Esophagus muscularis mucosa (tissue), 4 donors: ENCODE data around the gene FIGLA. TPM values are rescaled to one million over a fixed set of nuclear protein-coding genes. Genes with fewer than 3 reads are reported as not detected.

Experiments
- DNase-seq: peaks from one replicate; pipeline ENCODE4 v3.0.0-alpha.2; 2017; ENCODE audit errors: extremely low spot score
- H3K27ac ChIP-seq, 4 donors: fragments of 200-600 bp; sonication (generic); replicated peaks in 1 of 4; 1 replicate in 3 of 4; 2 replicates in 1 of 4; pipeline ENCODE4 v1.5.1; 2016 to 2019; ENCODE audit warnings: mild to moderate bottlenecking in 1 of 4
- H3K27me3 ChIP-seq, 4 donors: fragments of 200-600 bp; sonication (generic); one replicate each; pipeline versions ENCODE4 v1.5.1 to v1.6.0; 2016 to 2019
- H3K36me3 ChIP-seq, 4 donors: fragments of 200-600 bp; sonication (generic); one replicate each; pipeline ENCODE4 v1.5.1; 2016 to 2019
- H3K4me1 ChIP-seq, 4 donors: fragments of 200-600 bp; sonication (generic); one replicate each; pipeline ENCODE4 v1.5.1; 2016 to 2019
- H3K4me3 ChIP-seq, 4 donors: fragments of 200-600 bp; sonication (generic); 1 replicate in 2 of 4; 2 replicates in 2 of 4; pipeline ENCODE4 v1.5.1; 2016 to 2019; ENCODE audit warnings: mild to moderate bottlenecking in 4 of 4, moderate library complexity in 1 of 4
- H3K9me3 ChIP-seq, 4 donors: fragments of 200-600 bp; sonication (generic); 1 replicate in 3 of 4; 2 replicates in 1 of 4; pipeline ENCODE4 v1.5.1; 2016 to 2019
- CTCF ChIP-seq, 3 experiments: fragments of 200-600 bp in 2 of 3; fragments of 450-650 bp in 1 of 3; sonication (generic) in 2 of 3; IDR thresholded peaks; one replicate each; pipeline ENCODE4 v1.5.1; 2017 to 2019; ENCODE audit warnings: antibody characterized with exemption in 3 of 3, mild to moderate bottlenecking in 2 of 3, moderate library complexity in 1 of 3
- EP300 ChIP-seq: sonication (generic); formaldehyde crosslinking; IDR thresholded peaks from one replicate; pipeline ENCODE4 v1.6.1; 2017; ENCODE audit warnings: antibody characterized with exemption
- POLR2A ChIP-seq: fragments of 450-650 bp; IDR thresholded peaks from one replicate; pipeline ENCODE4 v1.6.1; 2017; ENCODE audit warnings: antibody characterized with exemption, moderate library complexity, mild to moderate bottlenecking, low read depth
- POLR2AphosphoS5 ChIP-seq, 2 donors: sonication (generic); formaldehyde crosslinking; IDR thresholded peaks; one replicate each; pipeline ENCODE4 v1.6.1; 2017; ENCODE audit warnings: antibody characterized with exemption in 2 of 2
- WGBS: methylation state at CpG from one replicate; pipeline ENCODE4 v1.1.5; 2018; 5-methylcytosine and 5-hydroxymethylcytosine counted together
- intact Hi-C: fragments of 100-400 bp; cut with DNase I; formaldehyde crosslinking; loops from one replicate; pipeline ENCODE4 v1.15.1; 2023
- total RNA-seq, 4 donors: library from RNA; depleted of rRNA; stranded (reverse); fragments of >200 nt; gene quantifications; one replicate each; pipeline versions ENCODE4 v1.1.0 to v1.2.1, GENCODE V29; 2016

The FIGLA gene
- total RNA-seq, 4 donors from 2014 or later, result not detected

- WGBS, result 57% methylated on average over 1 of the region's 1 CpG
- intact Hi-C loops, result no loop called here
Observed at GRCh38 chr2:70829916-70830315, 39.5 kb upstream of the FIGLA start.

GRCh38 chr2:70828914-70829824 is 38.7 kb upstream of the FIGLA start:
- no peak overlapping the region for H3K4me3 ChIP-seq
- H3K27me3 ChIP-seq, result peaks cover 0 to 11% (median 0%) of the 10 kb centered on the region in 4 donors
- WGBS, result 60% methylated on average over 6 of the region's 6 CpGs
- no peaks in the 10 kb centered on the region for H3K9me3 ChIP-seq
- intact Hi-C loops, result no loop called here
- no peaks in the 10 kb centered on the region for H3K36me3 ChIP-seq
- DNase-seq, result no peak
- TF ChIP-seq POLR2AphosphoS5 (IDR thresholded peaks at IDR 0.05) (no peak), POLR2A (no peak), EP300 (no peak), CTCF (IDR thresholded peaks at IDR 0.05) (no peak)
- H3K4me1 ChIP-seq, result peaks cover 0 to 16% (median 2%) of the 10 kb centered on the region in 4 donors
- H3K27ac ChIP-seq, result no peak overlapping the region

More at GRCh38 chr2:70829916-70830315, 39.5 kb upstream of the FIGLA start:
- TF ChIP-seq EP300 (no peak), CTCF (IDR thresholded peaks at IDR 0.05) (no peak), POLR2A (no peak), POLR2AphosphoS5 (IDR thresholded peaks at IDR 0.05) (no peak)
- H3K36me3 ChIP-seq, result no peaks in the 10 kb centered on the region
- H3K27me3 ChIP-seq, result peaks cover 0 to 13% (median 0%) of the 10 kb centered on the region in 4 donors
- peaks cover 0 to 16% (median 2%) of the 10 kb centered on the region in 4 donors for H3K4me1 ChIP-seq
- H3K4me3 ChIP-seq, result no peak overlapping the region
- no peak overlapping the region for H3K27ac ChIP-seq
- DNase-seq, result no peak
- H3K9me3 ChIP-seq, result no peaks in the 10 kb centered on the region

GRCh38 chr2:70828115-70828514 is 37.7 kb upstream of the FIGLA start:
- Histone ChIP-seq H3K27me3 (peaks cover 0 to under 1% (median 0%) of the 10 kb centered on the region in 4 donors), H3K4me1 (peaks cover 0 to 16% (median 2%) of the 10 kb centered on the region in 4 donors), H3K9me3 (no peaks in the 10 kb centered on the region), H3K27ac (no peak overlapping the region), H3K4me3 (no peak overlapping the region), H3K36me3 (no peaks in the 10 kb centered on the region)
- DNase-seq, result no peak
- TF ChIP-seq CTCF (IDR thresholded peaks at IDR 0.05), result no peak
- no peak for TF ChIP-seq EP300
- no peak for TF ChIP-seq POLR2A
- TF ChIP-seq POLR2AphosphoS5 (IDR thresholded peaks at IDR 0.05), result no peak
- 64% methylated on average over 4 of the region's 5 CpGs for WGBS
- intact Hi-C loops, result no loop called here

GRCh38 chr2:70827388-70827787 is 36.9 kb upstream of the FIGLA start:
- Histone ChIP-seq H3K27ac (no peak overlapping the region), H3K27me3 (no peaks in the 10 kb centered on the region), H3K9me3 (no peaks in the 10 kb centered on the region), H3K4me1 (peaks cover 0 to 16% (median 2%) of the 10 kb centered on the region in 4 donors), H3K4me3 (no peak overlapping the region), H3K36me3 (no peaks in the 10 kb centered on the region)
- intact Hi-C loops, result no loop called here
- TF ChIP-seq POLR2A (no peak), POLR2AphosphoS5 (IDR thresholded peaks at IDR 0.05) (no peak)
- 72% methylated on average over 5 of the region's 5 CpGs for WGBS
- no peak for DNase-seq

- Histone ChIP-seq H3K4me1 (peaks cover 0 to 16% (median 2%) of the 10 kb centered on the region in 4 donors), H3K27ac (no peak overlapping the region), H3K27me3 (no peaks in the 10 kb centered on the region), H3K4me3 (no peak overlapping the region), H3K36me3 (no peaks in the 10 kb centered on the region), H3K9me3 (no peaks in the 10 kb centered on the region)
- WGBS, result 69% methylated on average over 4 of the region's 4 CpGs
- TF ChIP-seq POLR2A, result no peak
- no peak for TF ChIP-seq EP300
- TF ChIP-seq CTCF (IDR thresholded peaks at IDR 0.05), result no peak
- TF ChIP-seq POLR2AphosphoS5 (IDR thresholded peaks at IDR 0.05), result no peak
- DNase-seq, result no peak
- intact Hi-C loops, result no loop called here
Observed at GRCh38 chr2:70826696-70827350, 36.4 kb upstream of the FIGLA start.
